HG02885 (cell line): Measurements from ENCODE around the gene SH3PXD2A.

ENCODE experiments used
- ATAC-seq: cut with Tn5 transposase; IDR thresholded peaks from one replicate; pipeline ENCODE4 v1.9.1; 2021; ENCODE audit warnings: mild to moderate bottlenecking; ENCODE audit not compliant: unreplicated experiment, poor library complexity

Gene SH3PXD2A

DNA sequence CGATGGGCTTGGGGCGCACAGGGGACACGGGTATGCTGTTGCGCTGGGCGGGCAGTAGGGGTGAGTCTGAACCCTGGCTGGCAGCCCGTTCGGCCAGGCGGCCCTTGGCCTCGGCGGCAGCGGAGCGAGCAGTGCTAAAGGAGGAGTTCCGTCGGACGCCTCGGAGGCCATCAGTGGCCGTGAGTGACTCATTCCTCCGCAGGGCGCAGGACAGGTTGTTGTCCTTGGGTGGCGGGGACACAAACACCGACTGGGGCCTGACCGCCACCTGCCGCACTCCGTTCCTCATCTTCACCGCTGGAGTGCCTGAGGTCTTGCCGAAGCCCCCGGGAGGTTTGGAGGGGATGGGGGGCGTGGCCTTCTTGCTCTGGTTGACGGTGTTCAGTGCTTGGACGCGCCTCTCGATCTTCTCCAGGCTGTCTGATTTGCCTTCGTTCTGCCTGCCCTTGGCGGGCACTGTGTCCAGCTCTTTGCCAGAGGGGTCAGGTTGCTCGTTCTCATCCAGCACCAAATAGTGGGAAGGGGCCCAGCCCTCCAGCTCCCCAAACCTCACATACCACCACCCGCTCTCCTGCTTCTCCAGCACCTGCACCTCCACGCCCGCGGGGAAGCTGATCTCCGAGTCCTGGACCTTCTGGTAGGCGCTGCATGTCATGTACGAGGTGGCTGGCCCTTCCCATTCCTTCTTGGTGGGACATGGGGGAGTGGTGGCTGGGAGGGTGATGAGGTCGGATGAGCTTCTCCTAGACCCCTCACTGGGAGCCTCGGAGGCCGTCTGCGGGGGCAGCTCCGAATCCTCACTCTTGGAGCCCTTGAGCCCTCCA, 253.1 kb downstream of the SH3PXD2A start:
- no peak for ATAC-seq

- no peak for ATAC-seq
Observed at GRCh38 chr10:103600956-103601569, 254.3 kb downstream of the SH3PXD2A start.

DNA sequence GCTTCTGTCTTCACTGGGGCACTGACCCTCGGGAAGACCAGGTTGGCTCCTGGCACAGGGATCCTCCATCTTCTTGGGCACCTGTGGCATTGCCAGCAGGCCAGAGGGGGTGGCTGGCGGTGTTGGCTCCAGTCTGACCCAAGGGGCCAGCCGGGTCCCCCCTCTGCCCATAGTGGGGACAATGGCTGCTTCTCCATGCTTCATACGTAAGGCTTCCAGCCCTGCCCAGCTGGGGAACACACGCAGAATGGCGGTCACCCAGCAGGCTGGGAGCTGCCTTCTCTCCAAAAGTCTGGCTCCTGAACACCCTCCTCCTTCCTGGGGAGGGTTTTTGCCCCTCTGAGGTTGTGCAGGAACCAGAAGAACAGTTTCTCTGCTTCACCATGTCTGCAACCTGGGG, 255.1 kb downstream of the SH3PXD2A start:
- ATAC-seq, result no peak

- no peak for ATAC-seq
Observed at GRCh38 chr10:103599907-103600306, 255.5 kb downstream of the SH3PXD2A start.

DNA sequence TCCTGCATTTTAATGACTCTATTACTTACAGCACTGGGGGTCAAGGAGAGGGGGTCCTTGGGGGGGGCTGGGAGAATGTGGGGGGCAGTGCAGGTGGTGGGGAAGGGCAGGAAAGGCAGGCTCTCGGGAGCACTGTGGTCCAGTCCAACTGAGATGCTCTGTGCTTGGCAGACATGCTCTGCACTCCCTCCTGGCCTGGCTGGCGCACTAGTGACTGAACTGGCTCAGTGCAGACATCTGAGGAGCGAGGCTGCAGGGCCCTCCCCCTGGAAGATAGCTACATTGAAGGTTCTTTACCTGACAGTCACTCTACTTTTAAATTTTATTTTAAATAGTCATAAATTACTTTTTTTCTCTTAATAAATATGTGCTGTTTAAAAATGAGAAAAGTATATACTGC, 256.2 kb downstream of the SH3PXD2A start:
- no peak for ATAC-seq

- ATAC-seq, result no peak
Observed at GRCh38 chr10:103598654-103599115, 256.7 kb downstream of the SH3PXD2A start.

DNA sequence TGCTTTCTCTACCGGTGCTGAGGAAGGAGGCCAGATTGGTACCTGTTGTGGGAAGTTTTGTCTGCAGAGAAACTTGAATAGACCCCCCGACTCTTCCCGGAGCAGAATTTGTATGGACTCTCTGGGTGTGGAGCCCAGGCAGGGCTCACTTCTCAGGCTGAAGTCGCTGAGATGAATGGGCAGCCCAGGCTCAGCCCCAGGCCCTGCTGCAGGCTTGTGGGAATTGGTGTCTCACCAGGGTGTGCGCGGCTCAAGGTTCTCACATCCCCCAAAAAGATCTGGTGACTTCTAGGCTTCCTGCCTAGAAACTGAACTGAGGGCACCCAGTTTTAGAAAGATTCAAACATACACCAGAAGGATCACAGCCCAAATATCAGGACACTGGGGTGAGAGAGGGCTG, 258.4 kb downstream of the SH3PXD2A start:
- no peak for ATAC-seq

GRCh38 chr10:103595933-103596726, 259.2 kb downstream of the SH3PXD2A start:
- no peak for ATAC-seq

DNA sequence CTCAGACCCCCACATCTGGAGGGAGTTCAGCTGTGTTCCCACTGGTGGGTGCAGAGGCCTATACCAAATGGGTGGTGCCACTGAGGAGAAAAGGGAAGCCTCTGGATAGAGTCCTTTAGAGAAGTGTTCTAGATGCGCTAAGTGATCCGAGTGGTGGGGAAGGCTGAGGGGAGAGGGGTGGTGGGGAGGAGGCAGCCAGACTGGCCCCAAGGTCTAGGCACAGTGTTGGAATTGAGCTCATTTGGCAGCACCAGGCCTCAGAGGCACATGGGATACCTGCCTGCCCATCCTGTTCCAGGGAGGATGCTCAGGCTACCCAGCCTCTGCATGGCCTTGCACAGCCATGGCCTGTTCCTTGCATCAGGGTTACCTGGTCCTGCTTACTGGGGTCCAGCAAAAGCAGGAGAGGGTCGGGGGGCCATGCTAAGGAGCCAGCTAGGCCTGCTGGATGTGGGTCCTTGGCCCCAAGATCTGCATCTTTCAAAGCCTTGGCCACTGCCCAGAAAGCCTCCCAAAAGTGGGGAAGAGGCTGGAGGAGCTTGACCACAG, 262.3 kb downstream of the SH3PXD2A start:
- ATAC-seq, result no peak

DNA sequence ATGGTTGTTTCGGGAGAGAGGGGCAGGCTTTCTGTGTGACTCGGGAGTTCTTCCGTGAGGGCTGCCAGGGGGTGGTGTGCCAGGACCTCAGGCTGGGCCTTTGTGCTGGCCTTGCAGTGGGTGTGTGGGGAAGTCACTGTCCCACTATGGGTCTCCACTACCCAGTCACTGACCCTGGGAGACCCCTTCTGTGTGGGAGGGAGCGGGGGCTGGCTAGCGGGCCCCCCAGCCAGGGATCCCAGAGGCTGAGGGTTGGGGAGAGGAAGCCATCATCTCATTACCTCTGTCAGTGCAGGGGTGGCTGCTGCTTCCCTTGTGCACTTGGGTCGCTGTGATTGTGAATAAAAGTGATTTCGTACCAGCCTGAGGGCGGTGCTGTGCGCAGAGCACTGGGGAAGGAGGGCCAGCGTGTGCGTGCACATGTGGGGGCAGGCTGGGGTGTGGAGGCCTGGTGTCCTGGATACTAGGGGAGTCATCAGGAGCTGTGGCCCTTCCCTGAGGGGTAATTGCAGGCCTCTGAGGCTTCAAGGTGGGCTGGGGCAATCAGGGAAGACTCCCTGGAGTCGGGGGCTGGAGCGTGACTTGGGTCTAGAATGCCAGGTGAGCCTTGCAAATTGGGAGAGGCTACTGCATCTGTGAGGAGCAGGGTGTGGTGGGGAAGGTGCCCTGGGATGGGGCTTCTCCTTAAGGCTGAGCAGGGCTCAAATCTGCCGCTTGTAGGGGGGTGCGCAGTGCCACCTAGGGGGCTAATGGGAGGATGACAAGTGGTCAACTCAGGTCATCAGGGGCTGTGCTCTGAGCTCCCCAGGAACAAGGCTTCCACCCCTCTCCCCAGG, 263.0 kb downstream of the SH3PXD2A start:
- ATAC-seq, result peak; percentile 56

DNA sequence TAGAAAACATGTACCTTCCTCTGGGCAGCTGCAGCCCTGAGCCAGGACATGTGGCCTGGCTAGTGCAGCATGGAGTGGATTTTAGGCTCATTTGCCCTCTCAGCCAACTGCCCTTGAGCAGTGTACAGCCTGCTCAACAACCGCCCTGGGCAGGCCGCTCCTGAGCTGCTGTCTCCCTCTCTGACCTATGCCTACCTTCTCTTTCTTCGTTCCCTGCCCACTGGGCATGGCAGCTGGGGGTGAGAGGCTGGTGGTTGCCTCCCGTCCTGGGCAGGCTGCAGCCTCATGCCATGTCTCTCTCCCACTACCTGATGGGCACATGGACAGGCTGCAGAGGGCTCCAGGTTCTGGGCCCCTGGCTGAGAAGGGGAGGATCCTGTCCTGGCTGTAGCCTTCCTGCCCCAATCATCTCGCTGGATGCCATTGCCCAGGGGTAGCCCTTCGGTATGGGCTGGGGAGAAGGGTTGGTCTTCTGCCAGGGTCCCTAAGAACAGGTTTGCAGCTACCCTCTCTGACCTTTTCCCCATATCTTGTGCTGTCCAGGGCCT, 264.6 kb downstream of the SH3PXD2A start:
- no peak for ATAC-seq

- no peak for ATAC-seq
Observed at GRCh38 chr10:103590060-103590459, 265.3 kb downstream of the SH3PXD2A start.

DNA sequence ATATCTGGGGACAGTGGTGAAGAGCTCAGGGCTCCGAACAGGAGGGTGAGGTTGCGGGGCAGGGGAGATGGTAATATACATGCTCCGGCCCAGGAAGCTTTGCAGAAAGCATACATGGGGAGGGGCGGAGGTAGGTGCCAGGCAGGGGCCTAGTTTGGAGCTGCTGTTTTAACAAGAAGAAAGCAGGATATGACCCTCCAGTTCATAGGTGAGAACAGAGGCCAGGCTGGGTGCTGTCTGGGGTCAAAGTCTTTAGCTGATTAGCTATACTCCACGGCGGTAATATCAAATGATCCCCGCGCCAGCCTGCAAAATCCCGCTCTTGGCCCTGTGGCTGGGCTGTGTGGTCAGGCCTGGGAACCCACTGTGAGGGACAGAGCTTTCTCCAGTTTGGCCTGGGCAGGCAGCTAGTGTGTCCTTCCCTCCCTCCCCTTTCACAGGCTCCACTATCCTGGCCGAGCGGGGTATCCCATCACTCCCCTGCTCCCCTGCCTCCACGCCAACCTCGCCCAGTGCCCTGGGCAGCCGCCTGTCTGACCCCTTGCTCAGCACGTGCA, 266.2 kb downstream of the SH3PXD2A start:
- no peak for ATAC-seq

DNA sequence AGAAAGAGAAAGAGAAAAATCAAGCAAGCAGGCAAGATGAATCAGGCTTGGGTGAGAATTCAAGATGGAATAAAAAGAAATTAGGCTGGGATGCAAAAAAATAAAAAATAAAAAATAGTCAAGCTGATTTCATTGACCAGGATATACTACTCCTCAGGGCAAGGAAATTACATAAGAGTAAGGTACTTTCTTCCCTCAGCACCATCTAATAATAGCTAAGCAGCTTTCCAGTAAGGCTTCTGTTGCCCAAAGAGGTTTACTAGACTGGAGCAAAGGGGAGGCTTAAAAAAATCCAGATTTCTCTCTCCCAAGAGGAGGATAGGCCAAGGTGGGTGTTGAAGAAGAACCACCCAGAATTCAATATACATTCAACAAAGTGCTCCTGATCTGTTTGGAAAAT, 268.3 kb downstream of the SH3PXD2A start:
- no peak for ATAC-seq

DNA sequence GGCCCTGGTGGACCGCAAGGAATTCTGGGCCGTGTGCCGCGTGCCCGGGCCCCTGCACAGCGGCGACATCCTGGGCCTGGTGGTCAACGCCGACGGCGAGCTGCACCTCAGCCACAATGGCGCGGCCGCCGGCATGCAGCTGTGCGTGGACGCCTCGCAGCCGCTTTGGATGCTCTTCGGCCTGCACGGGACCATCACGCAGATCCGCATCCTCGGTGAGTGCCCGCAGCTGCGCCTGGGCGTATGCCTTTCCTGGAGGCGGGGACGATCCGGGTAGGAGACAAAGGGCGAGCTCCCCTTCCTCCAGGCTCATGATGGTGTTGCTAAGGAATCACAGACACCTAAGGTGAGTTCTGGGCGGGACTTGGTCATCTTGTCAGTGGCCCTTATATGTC, 270.4 kb downstream of the SH3PXD2A start:
- ATAC-seq, result no peak

- no peak for ATAC-seq
Observed at GRCh38 chr10:103584216-103585010, 271.0 kb downstream of the SH3PXD2A start.

DNA sequence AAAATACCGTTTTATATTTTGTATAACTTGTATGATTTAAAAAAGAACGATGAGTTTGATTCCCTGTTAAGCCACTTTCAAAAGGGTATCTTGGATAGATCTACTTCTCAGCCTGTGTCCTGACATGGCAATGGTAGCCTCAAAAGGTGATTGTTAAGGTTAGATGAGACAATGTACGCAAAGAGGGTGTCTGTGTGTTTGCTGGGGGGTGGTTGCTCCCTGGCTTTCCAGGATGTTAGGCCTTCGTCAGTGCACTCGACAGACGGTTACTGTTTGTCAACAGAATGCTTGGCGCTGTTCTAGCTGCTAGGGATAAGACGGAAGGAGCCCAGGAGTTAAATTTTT, 271.5 kb downstream of the SH3PXD2A start:
- no peak for ATAC-seq

- ATAC-seq, result no peak
Observed at GRCh38 chr10:103582331-103583123, 272.8 kb downstream of the SH3PXD2A start.
